IPS-18a (cell line): Measurements from ENCODE around the gene KCTD11.

Source experiments
- H3K27ac ChIP-seq: one replicate; pipeline ENCODE4 v1.5.1; 2013; ENCODE audit warnings: low read length
- H3K27me3 ChIP-seq: one replicate; pipeline ENCODE4 v1.6.1; 2013; ENCODE audit warnings: mild to moderate bottlenecking, low read length; ENCODE audit not compliant: control insufficient read depth, insufficient read depth
- H3K36me3 ChIP-seq: one replicate; pipeline ENCODE4 v1.6.1; 2013; ENCODE audit warnings: low read depth, low read length; ENCODE audit not compliant: control insufficient read depth
- H3K4me1 ChIP-seq: one replicate; pipeline ENCODE4 v1.6.1; 2013; ENCODE audit warnings: low read depth, low read length; ENCODE audit not compliant: control insufficient read depth
- H3K4me3 ChIP-seq: one replicate; pipeline ENCODE4 v1.5.1; 2013; ENCODE audit warnings: low read length
- H3K9ac ChIP-seq: one replicate; pipeline ENCODE4 v1.6.1; 2013; ENCODE audit warnings: mild to moderate bottlenecking, low read length, moderate library complexity
- H3K9me3 ChIP-seq: one replicate; pipeline ENCODE4 v1.6.1; 2013; ENCODE audit warnings: low read depth, low read length; ENCODE audit not compliant: control insufficient read depth

KCTD11 gene

DNA sequence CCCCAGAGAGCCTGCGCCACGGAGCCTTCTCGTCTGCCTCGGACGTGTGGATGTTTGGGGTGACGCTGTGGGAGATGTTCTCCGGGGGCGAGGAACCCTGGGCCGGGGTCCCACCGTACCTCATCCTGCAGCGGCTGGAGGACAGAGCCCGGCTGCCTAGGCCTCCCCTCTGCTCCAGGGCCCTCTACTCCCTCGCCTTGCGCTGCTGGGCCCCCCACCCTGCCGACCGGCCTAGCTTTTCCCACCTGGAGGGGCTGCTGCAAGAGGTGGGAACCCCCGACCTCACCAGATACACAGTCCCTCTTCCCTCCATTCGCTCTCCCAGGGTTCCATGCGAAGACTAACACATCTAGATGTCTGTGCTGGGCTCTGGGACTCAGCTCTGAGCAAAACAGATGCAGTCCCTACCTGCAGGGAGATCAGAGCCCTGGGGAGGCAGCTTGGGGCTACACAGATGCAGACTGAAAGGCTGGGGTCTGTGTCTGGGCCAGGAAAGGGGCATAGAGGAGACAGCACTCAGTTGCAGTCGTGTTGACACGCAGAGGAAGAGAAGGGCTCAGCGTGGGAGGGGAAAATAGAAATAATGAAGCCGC, 32.6 kb downstream of the KCTD11 start:
- Histone ChIP-seq H3K36me3 (peaks cover 7% of the 10 kb centered on the region), H3K9ac (no peak overlapping the region), H3K4me1 (peaks cover 10% of the 10 kb centered on the region), H3K27ac (no peak overlapping the region), H3K4me3 (peak overlapping the region; percentile 65), H3K27me3 (peaks cover 49% of the 10 kb centered on the region), H3K9me3 (peaks cover 2% of the 10 kb centered on the region)

DNA sequence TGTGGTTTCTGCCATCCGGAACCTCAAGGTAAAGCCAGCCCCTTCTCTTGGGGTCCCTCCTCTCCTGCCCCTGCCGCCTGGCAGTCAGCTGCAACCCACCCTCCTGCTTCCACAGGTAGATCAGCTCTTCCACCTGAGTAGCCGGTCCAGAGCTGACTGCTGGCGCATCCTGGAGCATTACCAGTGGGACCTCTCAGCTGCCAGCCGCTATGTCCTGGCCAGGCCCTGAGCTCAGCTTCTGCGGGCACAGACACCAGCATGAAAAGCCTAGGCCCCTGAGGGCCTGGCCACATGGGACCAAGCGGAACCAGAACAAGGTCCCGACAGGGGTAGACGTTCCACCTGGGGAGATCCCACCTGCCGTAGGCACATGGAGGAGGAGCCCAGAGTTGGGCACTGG, 36.9 kb downstream of the KCTD11 start:
- no peaks in the 10 kb centered on the region for H3K9me3 ChIP-seq
- H3K36me3 ChIP-seq = peaks cover 13% of the 10 kb centered on the region
- H3K4me3 ChIP-seq = no peak overlapping the region
- peaks cover 6% of the 10 kb centered on the region for H3K27me3 ChIP-seq
- H3K4me1 ChIP-seq = peaks cover 4% of the 10 kb centered on the region
- no peak overlapping the region for H3K27ac ChIP-seq
- H3K9ac ChIP-seq = no peak overlapping the region

DNA sequence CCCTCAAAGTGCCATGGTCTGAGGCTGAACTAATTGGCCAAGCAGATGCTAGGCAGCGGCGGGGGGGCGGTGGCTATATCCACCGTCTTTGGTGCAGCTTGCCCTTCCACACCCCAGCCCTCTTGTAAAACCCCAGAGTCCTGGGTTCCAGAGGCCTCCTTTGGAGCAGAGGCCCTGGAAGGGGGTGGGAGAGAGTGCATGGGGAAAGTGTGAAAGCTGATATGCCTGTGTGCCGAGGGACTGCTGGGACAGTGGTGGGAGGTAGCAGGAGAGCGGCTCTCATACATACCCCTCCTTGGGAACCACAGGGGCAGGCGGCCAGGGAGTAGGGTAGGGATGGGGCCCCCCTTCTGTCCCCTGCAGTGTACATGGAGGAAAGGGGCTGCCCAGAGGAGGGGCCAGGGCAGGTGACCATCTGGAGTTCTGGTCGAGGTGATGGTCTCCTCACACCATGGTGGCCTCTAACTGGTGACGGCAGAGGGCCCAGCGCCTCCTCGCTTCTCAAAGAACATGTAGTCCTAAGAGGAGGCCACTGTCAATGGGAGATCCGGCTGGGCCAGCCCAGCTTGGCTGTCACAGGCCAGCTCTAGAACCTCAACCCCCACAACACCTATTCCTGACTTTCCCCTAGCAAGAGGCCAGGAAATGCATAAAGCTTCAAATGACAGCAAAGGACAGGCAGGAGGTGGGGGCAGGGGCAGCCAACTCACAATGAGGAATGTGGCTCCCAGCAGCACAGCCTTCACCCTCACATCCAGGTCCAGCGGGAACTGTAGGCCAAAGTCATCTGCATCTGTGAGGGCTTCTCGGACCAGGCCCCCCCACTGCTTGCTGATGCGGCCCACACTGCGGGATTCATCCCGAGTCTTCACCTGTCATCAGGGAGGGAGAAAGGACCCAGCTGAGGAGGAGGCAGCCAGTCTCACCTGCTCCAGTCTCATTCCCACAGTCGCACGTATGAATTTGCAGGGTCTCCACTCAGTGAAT, 38.3 kb downstream of the KCTD11 start:
- H3K9me3 ChIP-seq = no peaks in the 10 kb centered on the region
- no peaks in the 10 kb centered on the region for H3K4me1 ChIP-seq
- no peak overlapping the region for H3K9ac ChIP-seq
- H3K4me3 ChIP-seq = no peak overlapping the region
- no peaks in the 10 kb centered on the region for H3K27me3 ChIP-seq
- peaks cover 13% of the 10 kb centered on the region for H3K36me3 ChIP-seq
- H3K27ac ChIP-seq = no peak overlapping the region

DNA sequence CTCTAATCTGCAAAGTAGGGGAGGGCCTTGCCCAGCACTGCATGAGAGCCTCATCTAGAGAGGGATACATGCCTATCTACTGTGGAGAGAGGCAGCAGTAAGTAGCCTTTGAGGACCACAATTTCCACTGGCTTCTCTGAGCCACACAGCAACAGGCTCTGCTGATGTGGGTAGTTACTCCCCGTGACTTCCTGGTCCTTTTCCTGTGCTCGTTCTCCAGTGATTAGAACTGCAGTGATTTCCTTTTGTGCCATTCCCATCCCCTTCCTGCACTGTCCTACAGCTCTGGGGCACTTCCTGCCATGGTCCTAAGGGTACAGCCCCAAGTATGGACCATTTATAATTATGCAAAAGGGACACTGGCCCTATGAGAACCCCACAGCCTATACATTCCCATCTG, 39.3 kb downstream of the KCTD11 start:
- no peaks in the 10 kb centered on the region for H3K4me1 ChIP-seq
- H3K27me3 ChIP-seq = no peaks in the 10 kb centered on the region

DNA sequence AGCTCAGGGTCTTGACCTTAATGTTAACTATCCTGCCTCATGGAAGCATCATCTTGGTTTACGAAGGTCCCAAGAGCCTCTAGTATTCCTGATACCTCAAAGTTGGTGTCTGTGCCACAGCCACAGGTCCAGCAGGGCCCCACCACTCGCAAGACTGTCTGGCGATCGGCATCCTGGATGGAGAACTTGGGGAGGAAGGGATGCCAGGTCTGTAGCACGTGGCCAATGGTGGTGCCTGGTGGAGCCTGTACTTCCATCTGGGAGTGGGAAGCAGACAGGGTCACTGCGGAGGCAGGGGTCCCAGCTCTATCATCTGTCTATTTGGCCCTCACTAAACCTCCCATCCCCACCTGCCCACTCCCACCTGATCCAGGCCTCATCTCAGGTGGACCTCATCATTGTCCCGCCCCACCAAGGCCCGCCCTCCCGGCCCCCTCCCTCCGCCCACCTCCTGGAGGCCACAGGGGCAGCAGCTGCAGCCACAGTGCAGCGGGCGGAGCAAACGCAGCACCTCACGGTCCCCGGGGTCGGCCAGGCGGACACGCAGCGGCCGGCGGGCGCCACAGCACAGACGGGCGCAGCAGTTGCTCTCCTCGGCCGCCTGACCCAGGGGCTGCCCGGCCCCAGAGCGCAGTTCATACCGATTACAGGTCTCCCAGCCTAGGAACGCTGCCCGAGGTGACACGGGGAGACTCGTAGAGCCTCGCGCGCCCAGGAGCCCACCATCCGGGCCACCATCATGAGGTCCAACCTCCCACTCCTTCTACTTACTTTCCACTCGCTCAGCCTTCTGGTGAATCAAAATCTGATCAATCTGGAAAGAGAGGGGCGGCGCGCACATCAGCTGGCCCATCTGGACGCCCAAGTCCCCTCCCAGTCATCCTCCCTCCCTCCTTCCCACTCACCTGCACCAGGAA, 41.0 kb downstream of the KCTD11 start:
- H3K27ac ChIP-seq = no peak overlapping the region
- H3K36me3 ChIP-seq = peaks cover 13% of the 10 kb centered on the region
- H3K27me3 ChIP-seq = no peaks in the 10 kb centered on the region
- H3K9me3 ChIP-seq = no peaks in the 10 kb centered on the region
- H3K4me3 ChIP-seq = peak overlapping the region; percentile 85
- H3K9ac ChIP-seq = peak overlapping the region; percentile 61
- H3K4me1 ChIP-seq = no peaks in the 10 kb centered on the region

More for the DNA sequence above, 39.3 kb downstream of the KCTD11 start:
- Histone ChIP-seq H3K27ac (no peak overlapping the region), H3K36me3 (peaks cover 13% of the 10 kb centered on the region), H3K4me3 (no peak overlapping the region), H3K9me3 (no peaks in the 10 kb centered on the region), H3K9ac (no peak overlapping the region)

DNA sequence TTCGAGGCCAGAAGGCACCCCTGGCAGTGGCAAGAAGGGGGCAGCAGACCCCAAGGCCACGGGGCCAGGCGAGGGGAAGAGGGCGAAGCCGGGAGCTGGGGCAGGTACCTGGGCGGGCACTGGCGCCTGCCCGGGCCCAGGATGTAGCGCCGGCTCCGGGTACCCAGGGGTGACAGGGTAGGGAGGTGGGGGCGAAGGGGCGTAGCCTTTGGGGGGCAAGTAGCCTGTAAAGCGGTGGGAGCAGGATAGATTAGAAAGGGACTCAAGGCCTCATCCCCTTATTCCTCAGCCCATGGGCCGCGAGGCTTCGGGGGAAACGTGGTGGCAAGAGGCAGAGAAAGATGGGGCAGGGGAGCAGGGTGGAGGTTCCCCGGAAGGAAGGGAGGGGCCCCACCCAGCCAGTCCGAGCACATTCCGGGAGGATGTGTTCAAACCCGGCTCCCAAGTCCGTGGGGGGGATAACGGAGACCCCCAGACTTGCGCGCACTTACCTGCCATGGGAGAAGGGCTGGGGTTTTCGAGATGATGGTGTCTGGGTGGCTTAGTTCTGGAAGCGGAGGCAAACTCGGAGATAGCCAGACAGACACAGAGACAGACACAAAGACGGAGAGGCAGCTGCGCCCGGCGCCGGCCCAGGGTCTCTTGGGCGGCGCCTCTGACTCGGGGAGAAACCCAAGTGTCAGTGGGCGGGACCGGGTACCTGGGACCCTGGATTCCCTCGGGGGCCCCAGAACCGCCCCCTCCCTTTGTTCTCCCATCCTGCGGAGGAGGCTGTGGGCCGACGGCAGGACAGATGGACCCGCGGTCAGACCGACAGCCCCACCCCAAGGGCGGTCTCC, 41.9 kb downstream of the KCTD11 start:
- no peaks in the 10 kb centered on the region for H3K4me1 ChIP-seq
- H3K36me3 ChIP-seq = peaks cover 13% of the 10 kb centered on the region
- no peaks in the 10 kb centered on the region for H3K9me3 ChIP-seq
- H3K27me3 ChIP-seq = no peaks in the 10 kb centered on the region
- no peak overlapping the region for H3K27ac ChIP-seq
- H3K4me3 ChIP-seq = peak overlapping the region; percentile 85
- peak overlapping the region; percentile 61 for H3K9ac ChIP-seq

DNA sequence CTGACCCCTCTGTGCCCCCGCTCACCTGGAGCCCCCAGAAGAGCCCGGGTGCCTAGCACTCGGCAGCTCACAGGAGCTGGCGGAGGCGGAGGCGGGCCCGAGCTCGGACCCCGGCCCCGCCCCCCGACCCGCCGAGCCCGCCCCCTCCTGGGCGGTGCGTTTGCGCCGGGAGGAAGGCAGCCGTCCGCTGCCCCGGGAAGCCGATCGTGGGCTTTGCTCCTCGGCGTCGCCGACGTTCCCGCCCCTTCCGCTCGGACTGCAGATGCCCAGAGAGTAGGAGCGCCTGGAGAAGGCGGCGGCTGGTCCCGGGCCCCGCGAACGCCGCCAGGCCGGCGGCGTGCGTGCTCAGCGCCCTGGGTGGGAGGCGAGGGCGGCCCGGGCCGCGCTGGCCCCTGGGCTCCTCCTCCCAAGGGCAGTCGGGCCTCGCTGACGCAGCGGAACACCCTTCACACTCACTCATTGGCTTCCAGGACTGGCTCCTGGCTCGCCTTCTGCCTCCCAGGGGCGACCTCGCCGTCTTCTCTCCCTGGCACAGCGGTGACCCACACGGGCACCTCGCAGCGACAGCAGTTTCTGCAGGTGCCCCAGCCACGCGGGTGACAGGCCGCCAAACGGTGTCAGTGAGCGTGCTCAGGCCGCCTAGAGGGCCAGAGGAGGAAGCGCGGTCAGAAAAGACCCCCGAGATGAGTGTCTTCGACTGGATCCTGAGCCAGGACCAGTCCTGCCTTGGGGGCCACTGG, 42.7 kb downstream of the KCTD11 start, which contains the start of gene PLSCR3:
Gene PLSCR3 (minus strand): TSS at position 74 of the 740 bp plus-strand sequence. CDS start 415 bp downstream, outside the sequence.
- H3K4me3 ChIP-seq = peak within 1 kb of the TSS; percentile 85
- H3K9ac ChIP-seq = peak within 1 kb of the TSS; percentile 61
- H3K36me3 ChIP-seq = peaks cover 6% of the 10 kb centered on the region
- no peak within 1 kb of the TSS for H3K27ac ChIP-seq
- H3K27me3 ChIP-seq = no peaks in the 10 kb centered on the region
- no peaks in the 10 kb centered on the region for H3K4me1 ChIP-seq
- no peaks in the 10 kb centered on the region for H3K9me3 ChIP-seq

DNA sequence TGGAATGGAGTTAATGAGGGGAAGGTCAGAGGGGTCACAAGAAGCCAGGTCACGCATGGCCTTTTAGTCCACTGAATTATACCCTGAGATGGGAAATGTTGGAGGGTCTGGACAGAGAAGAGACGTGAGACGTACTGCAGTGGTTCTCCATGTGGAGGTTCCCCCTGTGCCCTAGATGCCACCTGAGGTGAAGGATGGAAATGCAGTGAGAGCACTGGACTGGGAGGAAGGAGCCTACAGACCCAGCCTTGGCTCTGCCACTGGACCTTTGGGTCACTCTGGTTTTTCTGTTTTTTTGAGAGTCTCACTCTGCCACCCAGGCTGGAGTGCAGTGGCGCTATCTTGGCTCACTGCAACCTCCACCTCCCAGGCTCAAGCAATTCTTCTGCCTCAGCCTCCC, 44.2 kb downstream of the KCTD11 start:
- Histone ChIP-seq H3K4me3 (no peak overlapping the region), H3K36me3 (peaks cover 3% of the 10 kb centered on the region), H3K27ac (no peak overlapping the region), H3K4me1 (no peaks in the 10 kb centered on the region), H3K9me3 (no peaks in the 10 kb centered on the region), H3K9ac (no peak overlapping the region), H3K27me3 (no peaks in the 10 kb centered on the region)

DNA sequence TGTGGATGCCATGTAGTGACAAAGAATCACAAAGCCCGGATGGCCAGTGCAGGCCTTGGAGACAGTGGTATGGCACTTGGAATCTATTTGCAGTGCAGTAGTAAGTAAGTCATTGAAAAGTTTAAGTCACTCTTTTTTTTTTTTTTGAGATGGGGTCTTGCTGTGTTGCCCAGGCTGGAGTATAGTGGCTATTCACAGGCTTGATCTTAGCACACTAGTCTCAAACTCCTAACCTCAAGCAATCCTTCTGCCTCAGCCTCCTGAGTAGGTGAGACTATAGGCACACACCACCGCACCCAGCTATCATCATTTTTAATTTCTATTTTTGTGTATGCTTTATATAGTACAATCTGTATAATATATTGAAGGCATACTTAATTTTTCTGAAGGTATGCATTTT, 46.6 kb downstream of the KCTD11 start:
- H3K4me3 ChIP-seq = no peak overlapping the region
- H3K27me3 ChIP-seq = no peaks in the 10 kb centered on the region
- no peak overlapping the region for H3K9ac ChIP-seq
- H3K27ac ChIP-seq = no peak overlapping the region
- no peaks in the 10 kb centered on the region for H3K36me3 ChIP-seq
- H3K4me1 ChIP-seq = peaks cover 7% of the 10 kb centered on the region
- no peaks in the 10 kb centered on the region for H3K9me3 ChIP-seq

DNA sequence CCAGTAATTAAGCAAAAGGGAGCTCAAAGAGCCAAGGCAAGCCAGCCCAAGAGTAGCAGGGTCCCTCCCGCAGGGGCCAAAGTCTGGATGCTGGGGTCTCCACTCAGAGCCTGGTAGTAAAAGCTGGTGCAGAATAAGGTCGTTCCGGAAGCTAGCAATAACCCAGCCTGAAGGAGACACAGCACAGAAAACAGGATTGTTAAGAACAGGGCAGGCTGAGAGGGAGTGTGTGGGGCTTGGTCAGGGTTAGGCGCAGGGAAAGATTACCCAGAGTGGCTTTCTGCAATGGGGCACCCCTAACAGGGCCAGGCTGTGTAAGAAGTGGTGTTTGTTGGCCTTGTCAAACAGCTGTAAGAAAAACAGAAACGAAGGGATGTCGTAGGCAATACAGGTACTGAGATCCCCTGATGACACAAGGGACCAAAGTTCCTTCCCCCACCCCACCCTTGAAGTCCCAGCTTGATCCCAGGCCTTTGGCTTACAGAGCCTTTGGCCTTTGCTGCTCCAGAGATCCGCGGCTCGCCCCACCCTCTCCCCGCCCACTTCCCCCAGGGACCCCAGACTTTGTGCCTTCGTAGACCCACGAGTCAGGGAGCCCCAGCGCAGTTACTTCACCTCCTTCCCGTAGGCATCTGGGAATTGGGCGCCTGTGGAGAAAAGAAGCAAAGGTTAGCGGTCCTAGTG, 51.2 kb downstream of the KCTD11 start:
- Histone ChIP-seq H3K9ac (peak overlapping the region; percentile 72), H3K9me3 (no peaks in the 10 kb centered on the region), H3K27ac (no peak overlapping the region)

More for the DNA sequence above, 51.2 kb downstream of the KCTD11 start:
- Histone ChIP-seq H3K36me3 (no peaks in the 10 kb centered on the region), H3K27me3 (no peaks in the 10 kb centered on the region), H3K4me1 (peaks cover 23% of the 10 kb centered on the region), H3K4me3 (peak overlapping the region; percentile 88)
